ENCODE data around the gene TUBB4B.

DNA sequence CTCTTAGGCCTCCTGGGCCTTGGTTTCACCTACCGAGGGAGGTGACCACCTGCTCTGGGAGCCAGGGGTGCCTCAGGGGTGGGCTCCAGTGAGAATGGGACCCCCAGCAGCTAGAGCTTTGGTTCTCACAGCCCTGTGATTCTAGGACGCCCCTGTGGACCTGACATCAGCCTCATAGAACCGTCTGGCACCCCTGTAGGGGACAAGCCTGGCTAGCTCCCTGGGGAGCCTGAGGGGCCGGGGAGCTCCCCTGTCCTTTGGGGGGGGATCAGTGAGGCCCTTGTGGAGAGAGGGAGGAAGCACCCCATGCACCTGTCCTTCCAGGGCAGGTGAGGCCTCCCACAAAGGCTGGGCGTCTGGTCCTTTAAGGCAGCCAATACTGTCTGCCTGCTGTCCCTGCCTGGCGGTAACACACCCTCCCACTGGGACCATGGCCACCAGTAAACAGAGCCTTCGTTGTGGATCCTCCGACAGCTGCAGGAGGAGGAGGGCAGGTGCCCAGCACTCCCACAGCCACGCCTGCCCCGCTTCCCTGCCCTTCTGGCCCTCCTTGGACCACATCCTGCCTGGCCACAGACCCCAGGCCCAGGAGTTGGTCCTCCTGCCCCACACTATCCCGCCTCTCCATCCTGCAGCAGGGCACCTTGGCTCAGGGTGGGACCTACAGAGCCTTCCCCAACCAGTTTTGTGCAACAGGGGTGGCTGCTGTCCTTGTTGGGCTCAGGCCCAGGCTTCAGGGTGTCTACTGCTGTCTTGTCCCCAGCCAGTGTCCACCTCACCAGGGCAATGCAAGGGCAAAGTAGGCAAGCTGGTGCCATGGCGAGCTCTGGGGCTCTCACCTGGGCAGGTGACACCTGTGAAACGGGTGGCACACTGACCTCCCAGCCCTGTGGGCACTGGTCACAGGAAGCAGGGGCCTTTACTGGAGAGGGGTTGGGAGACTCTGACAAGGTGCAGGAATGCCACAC lies 3.0 kb upstream of the TUBB4B start:
- no peak for TF ChIP-seq CTCF (IDR thresholded peaks at IDR 0.05)
- TF ChIP-seq POLR2A (IDR thresholded peaks at IDR 0.05), result no peak
- no peak for TF ChIP-seq POLR2AphosphoS5 (IDR thresholded peaks at IDR 0.05; ENCODE audit: insufficient read depth in 1 of 2, low read depth in 1 of 2)

All from vagina (tissue), 2 donors.